Measurements from ENCODE around the gene PSD2.

PSD2 gene

DNA sequence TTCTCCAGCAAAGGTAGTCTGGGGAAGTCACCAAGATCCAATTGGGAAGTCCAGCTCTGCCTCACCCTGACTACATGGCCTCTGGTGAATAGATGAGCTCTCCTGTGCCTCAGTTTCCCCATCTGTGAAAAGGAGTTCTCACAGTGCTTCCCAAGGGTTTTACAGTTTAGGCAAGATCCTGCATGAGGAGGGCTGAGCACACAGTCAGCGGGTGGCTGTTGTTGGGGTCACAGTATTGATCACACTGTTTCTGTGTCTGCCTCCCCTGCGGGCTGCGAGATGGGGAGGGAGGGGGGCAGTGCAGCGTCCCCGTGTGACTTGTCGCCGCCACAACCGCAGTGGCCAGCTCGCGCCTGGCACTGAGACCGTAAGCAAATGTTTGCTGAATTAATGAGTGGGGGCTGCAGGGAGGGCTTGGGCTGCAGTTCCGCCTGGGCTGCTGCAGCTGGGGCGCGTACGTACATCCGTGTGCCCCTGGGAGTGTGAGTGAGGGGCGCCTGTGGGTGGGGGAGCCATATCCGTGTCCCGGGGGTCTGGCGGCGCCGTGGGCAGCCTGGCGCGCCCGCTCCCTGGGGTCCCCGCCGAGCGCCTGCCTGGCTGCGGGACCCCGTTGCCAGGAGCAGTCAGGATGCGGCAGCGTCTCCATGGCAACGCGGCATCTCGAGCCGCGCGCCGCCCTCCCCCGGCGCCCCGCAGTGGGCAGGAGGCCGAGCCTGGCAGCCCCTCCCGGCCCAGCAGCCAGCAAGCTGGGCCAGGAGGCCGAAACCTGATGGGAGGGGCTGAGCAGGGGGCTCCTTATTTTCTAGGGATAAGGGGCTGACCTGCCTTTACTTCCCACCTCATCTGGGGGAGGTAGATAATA lies 31.4 kb upstream of the PSD2 start:
- no peak for DNase-seq

DNA sequence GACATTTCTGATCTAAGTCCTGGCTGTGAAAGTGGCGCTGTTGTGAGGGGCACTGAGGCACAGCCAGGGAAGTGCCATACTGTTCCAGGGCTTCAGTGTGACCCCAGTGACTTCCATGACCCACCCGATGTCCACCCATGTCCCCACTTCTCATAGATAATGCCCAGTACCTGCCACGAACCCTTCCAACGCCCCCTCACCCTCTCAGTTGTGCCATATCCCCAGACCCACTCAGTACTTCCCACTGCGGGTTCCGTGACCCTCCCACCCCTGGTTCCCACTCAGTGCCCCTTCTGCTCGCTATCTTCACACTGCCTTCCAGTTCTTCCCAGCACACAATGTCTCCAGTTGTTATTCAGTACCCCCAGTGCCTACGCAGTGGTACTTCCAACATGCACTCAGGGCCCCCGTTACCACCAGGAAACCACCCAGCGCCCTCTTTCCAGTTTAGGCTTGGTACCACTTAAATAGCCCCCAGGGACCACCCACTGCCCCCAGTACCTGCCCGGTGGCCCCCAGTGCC lies 30.7 kb upstream of the PSD2 start:
- no peak for DNase-seq

DNA sequence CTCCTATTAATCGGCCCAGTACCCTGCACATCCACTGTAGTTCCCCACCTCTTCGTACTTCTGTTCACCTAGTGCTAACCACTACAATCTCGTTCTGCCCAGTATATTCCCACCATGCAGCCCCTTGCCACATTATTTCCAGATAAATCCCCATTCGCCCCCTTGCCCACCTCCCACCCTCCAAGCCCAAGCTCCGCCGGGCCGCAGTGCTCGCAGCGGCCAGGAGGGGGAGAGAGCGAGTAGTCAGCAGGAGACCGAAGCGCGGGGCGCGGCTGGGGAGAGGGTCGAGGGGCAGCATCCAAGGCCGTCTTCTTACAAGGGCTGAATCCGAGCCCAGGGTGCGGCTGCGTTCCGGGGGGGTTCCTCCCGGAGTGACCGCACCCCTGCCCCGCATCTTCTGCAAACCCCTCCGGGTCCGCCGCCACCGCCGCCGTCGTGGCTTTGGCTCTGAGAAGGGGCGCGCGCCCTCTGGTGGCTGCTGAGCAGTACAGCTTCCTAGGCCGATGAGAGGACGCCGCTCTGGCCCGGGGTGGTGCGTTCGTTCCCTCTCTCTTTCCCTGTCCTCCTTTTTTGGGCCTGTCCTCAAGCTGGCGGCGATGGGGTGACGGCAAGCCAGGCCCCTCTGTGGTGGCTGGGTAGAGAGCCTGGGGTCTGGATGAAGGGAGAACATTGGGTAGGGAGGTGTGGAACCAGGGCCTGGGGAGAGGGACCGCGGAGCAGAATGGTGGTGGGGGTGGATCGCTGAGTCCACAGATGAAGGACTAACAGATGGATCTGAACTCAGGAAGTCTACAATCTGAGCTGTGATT lies 30.0 kb upstream of the PSD2 start:
- DNase-seq, result peak; percentile 85

GRCh38 chr5:139767960-139768359 lies 27.6 kb upstream of the PSD2 start:
- DNase-seq, result no peak

DNA sequence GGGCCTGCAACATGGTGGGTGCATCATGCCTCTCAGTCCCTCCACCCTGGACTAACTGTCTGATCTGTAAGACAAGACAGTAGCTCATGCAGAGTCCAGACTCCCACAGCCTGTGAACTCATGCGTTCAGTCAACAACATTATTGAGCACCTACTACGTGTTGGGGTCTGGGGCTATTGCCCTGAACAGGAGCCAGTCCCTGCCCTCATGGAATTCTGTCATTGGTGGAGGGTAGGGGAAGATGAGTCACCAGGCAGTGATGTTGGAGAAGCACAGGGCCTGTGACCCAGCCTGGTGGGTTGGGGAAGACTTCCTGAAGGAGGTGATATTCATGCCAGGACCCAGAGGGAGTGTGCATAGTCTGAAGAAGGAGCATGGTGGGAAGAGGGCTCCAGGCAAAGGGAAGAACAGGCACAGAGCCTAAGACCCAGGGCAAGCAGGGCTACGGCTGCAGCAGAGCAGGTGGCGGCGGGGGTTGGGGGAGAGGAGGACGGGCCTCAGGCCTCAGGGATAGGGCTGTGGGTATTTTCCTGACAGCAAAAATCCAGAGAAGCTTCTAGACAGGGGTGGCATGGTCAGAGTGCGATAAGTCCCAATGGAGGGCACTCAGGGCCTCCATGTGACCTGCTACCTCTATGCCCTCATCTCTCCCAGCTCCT lies 26.7 kb upstream of the PSD2 start:
- DNase-seq, result no peak

DNA sequence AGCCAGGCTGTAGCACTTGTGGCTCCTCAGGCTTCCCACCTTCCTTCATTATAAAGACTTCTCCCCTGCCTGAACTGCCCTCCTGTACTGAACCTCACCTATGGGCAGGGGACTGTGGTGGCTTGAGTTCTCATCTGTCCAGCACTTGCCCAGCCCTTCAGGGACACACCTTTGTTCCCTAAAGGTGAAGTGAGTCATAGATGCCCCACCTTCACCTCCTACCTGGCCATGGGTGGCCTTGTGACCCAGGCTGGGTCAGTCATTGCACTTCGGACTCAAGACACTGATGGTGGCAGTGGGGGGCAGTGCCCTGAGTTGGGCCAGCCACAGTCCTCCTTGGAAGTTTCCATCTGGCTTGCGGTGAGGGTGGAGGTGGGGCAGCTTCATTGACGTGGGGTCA lies 26.1 kb upstream of the PSD2 start:
- no peak for DNase-seq

- no peak for DNase-seq
Observed at GRCh38 chr5:139770722-139771121, 24.9 kb upstream of the PSD2 start.

- no peak for DNase-seq
Observed at GRCh38 chr5:139772089-139772791, 23.4 kb upstream of the PSD2 start.

GRCh38 chr5:139772927-139773690 lies 22.5 kb upstream of the PSD2 start:
- DNase-seq, result no peak

DNA sequence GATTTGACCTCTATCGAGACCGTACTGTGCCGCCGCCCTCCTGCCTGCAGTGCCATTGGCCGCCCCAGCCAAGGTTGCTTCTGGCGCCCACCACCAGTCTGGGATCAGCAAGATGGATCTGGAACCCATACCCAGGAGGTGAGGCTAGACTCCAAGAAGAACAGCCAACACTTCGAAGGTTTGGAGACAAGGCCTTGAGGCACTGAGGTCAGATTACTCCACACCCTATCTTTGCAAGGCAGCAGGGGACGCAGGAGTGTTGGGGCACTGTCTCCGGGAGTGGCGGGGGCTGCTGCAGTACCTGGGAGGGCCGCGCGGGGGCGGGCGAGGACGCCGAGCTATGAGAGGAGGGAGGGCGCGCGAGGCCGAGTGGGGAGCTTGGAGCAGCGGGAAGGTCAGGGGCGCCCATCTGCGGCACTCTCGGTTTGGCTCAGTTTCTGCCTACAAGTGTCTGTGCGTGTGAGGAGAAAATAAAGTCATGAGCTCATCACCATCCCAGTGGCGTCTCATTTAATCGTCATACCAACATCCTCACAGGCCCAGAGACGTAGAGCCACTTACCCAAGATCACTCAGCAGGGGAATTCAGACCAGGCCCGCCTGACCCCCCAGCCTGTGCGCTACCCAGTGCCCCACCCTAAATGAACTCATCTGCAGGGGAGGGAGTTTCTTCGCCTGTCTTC lies 20.5 kb upstream of the PSD2 start:
- peak; percentile 76 for DNase-seq

- no peak for DNase-seq
Observed at GRCh38 chr5:139775872-139776271, 19.7 kb upstream of the PSD2 start.

- DNase-seq, result no peak
Observed at GRCh38 chr5:139776861-139777260, 18.7 kb upstream of the PSD2 start.

GRCh38 chr5:139783436-139783965 lies 12.1 kb upstream of the PSD2 start:
- DNase-seq, result no peak

GRCh38 chr5:139784488-139784887 lies 11.1 kb upstream of the PSD2 start:
- DNase-seq, result no peak

GRCh38 chr5:139787257-139787567 lies 8.4 kb upstream of the PSD2 start:
- no peak for DNase-seq

GRCh38 chr5:139787568-139788293 lies 7.9 kb upstream of the PSD2 start:
- DNase-seq, result peak; percentile 82

GRCh38 chr5:139788294-139788910 lies 7.2 kb upstream of the PSD2 start:
- no peak for DNase-seq

- no peak for DNase-seq
Observed at GRCh38 chr5:139789116-139789844, 6.3 kb upstream of the PSD2 start.

DNA sequence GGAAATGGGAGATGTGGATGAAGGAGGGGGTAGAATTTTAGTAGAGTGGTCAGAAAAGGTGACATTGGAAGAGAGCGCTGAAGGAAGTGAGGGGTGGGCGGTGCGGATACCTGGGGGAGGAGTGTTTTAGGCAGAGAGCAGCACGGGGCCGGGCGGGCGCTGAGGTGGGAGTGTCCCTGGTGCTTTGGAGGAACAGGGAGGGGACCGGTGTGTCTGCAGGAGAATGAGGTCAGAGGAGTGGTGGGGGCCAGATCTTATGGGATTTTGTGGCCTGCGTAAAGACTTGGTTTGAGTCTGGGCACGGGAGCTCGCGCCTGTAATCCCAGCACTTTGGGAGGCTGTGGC lies 5.8 kb upstream of the PSD2 start:
- no peak for DNase-seq
